Vagina (tissue), 2 donors: ENCODE measurements around the gene SNX1.

ENCODE experiments used
- CTCF ChIP-seq, 3 experiments: fragments of 450-650 bp in 2 of 3; fragments of 200-600 bp in 1 of 3; sonication (generic) in 1 of 3; IDR thresholded peaks; one replicate each; pipeline ENCODE4 v1.5.1; 2017 to 2019; ENCODE audit warnings: antibody characterized with exemption in 3 of 3, mild to moderate bottlenecking in 2 of 3, moderate library complexity in 2 of 3
- POLR2A ChIP-seq, 2 donors: fragments of 450-650 bp; IDR thresholded peaks; one replicate each; pipeline ENCODE4 v1.6.1; 2017; ENCODE audit warnings: antibody characterized with exemption in 2 of 2, mild to moderate bottlenecking in 2 of 2, moderate library complexity in 2 of 2
- POLR2AphosphoS5 ChIP-seq, 2 donors: sonication (generic); formaldehyde crosslinking; IDR thresholded peaks; one replicate each; pipeline ENCODE4 v1.9.0; 2017; ENCODE audit warnings: antibody characterized with exemption in 2 of 2, mild to moderate bottlenecking in 2 of 2, low read depth in 1 of 2; ENCODE audit not compliant: insufficient read depth in 1 of 2

- TF ChIP-seq POLR2A (IDR thresholded peaks at IDR 0.05) = no peak
- TF ChIP-seq CTCF (IDR thresholded peaks at IDR 0.05) = no peak
- TF ChIP-seq POLR2AphosphoS5 (IDR thresholded peaks at IDR 0.05; ENCODE audit: insufficient read depth in 1 of 2, low read depth in 1 of 2) = no peak
Observed at GRCh38 chr15:64096668-64097384, 1.0 kb downstream of the SNX1 start.
